BJ (cell line): ENCODE data around the gene OXCT1. TPM values are rescaled to one million over a fixed set of nuclear protein-coding genes. Genes with fewer than 3 reads are reported as not detected.

Experiments
- CTCF ChIA-PET: fragments of 350-600 bp; formaldehyde crosslinking; extraction: SDS; loops from one replicate; lab custom pipeline; 2021; ENCODE audit warnings: antibody characterized with exemption, inconsistent platforms; lab: Yijun Ruan, JAX
- POLR2A ChIA-PET: fragments of 300-600 bp; sonication (Branson Sonifier 250); formaldehyde crosslinking; extraction: SDS; loops from one replicate; lab custom pipeline; 2021; ENCODE audit warnings: antibody characterized with exemption; lab: Charles Lee
- DNase-seq: peaks from one replicate; pipeline ENCODE4 v3.0.0-alpha.2; 2011; ENCODE audit warnings: low read depth
- H3K27me3 ChIP-seq: 2 replicates; pipeline ENCODE4 v1.6.0; 2011; ENCODE audit warnings: low read length; ENCODE audit not compliant: control insufficient read depth, insufficient read depth
- H3K36me3 ChIP-seq: 2 replicates; pipeline ENCODE4 v1.5.1; 2011; ENCODE audit warnings: low read length; ENCODE audit not compliant: control insufficient read depth, insufficient read depth
- H3K4me3 ChIP-seq: 2 replicates; pipeline ENCODE4 v1.5.1; 2011; ENCODE audit warnings: low read depth, mild to moderate bottlenecking, control low read depth, low read length
- CTCF ChIP-seq: IDR thresholded peaks from 2 replicates; pipeline ENCODE4 v1.5.1; 2011; ENCODE audit warnings: low read depth, mild to moderate bottlenecking, control low read depth, inconsistent platforms, low read length, moderate library complexity; ENCODE audit not compliant: insufficient read depth
- polyA plus RNA-seq: library from polyadenylated mRNA; depleted of rRNA; stranded (reverse); fragments of >200 nt; gene quantifications from 2 replicates; pipeline ENCODE4 v1.2.3, GENCODE V29; 2011

OXCT1 gene
- polyA plus RNA-seq, 1 experiment, result 12.0 TPM

GRCh38 chr5:41903892-41904799 lies 33.9 kb upstream of the OXCT1 start, which contains the start of gene RIMOC1:
TSS of gene RIMOC1 (plus strand) at chr5:41904344. CDS start at chr5:41904368, 24 bp downstream.
- Histone ChIP-seq H3K4me3 (peak within 1 kb of the TSS; percentile 71), H3K36me3 (no peaks in the 10 kb centered on the region), H3K27me3 (no peaks in the 10 kb centered on the region)
- POLR2A ChIA-PET, result interaction anchor here (0.6 kb wide), 1 partner anchor 24 kb away, joined by 4 read pairs; no protein-coding TSS in a partner anchor
- no peak for TF ChIP-seq CTCF
- DNase-seq, result peak; percentile 99
- CTCF ChIA-PET, result interaction anchor here (0.9 to 2.9 kb wide), 5 partner anchors 18 to 153 kb away, joined by 3 to 7 read pairs (median 3); partner anchors contain the start of gene FBXO4

GRCh38 chr5:41903382-41903891 lies 33.2 kb upstream of the OXCT1 start:
- Histone ChIP-seq H3K27me3 (no peaks in the 10 kb centered on the region), H3K4me3 (peak overlapping the region; percentile 54), H3K36me3 (no peaks in the 10 kb centered on the region)
- ChIA-PET POLR2A (no interaction called here), CTCF (interaction anchor here (0.9 to 2.9 kb wide), 4 partner anchors 17 to 47 kb away, joined by 3 to 7 read pairs (median 3); partner anchors contain the start of gene FBXO4)
- no peak for TF ChIP-seq CTCF
- DNase-seq, result no peak

- ChIA-PET POLR2A (no interaction called here), CTCF (no interaction called here)
- TF ChIP-seq CTCF, result no peak
These were observed 26.0 kb upstream of the OXCT1 start for GRCh38 chr5:41896230-41896629.

GRCh38 chr5:41893074-41893851 lies 23.0 kb upstream of the OXCT1 start:
- Histone ChIP-seq H3K36me3 (no peaks in the 10 kb centered on the region), H3K27me3 (peaks cover 2% of the 10 kb centered on the region), H3K4me3 (no peak overlapping the region)
- POLR2A ChIA-PET, result no interaction called here
- TF ChIP-seq CTCF, result no peak
- CTCF ChIA-PET, result interaction anchor here (0.7 kb wide), 1 partner anchor 11 kb away, joined by 3 read pairs; no protein-coding TSS in a partner anchor
- no peak for DNase-seq

More at GRCh38 chr5:41896230-41896629, 26.0 kb upstream of the OXCT1 start:
- Histone ChIP-seq H3K27me3 (peaks cover 2% of the 10 kb centered on the region), H3K36me3 (no peaks in the 10 kb centered on the region), H3K4me3 (no peak overlapping the region)
- no peak for DNase-seq

GRCh38 chr5:41892031-41892430 lies 21.8 kb upstream of the OXCT1 start:
- DNase-seq, result no peak
- POLR2A ChIA-PET, result no interaction called here
- H3K4me3 ChIP-seq, result no peak overlapping the region
- no peak for TF ChIP-seq CTCF
- CTCF ChIA-PET, result interaction anchor here (1.1 kb wide), 1 partner anchor 9 kb away, joined by 3 read pairs; no protein-coding TSS in a partner anchor
- no peaks in the 10 kb centered on the region for H3K36me3 ChIP-seq
- peaks cover 2% of the 10 kb centered on the region; the same call in 1 of the 2 replicates for H3K27me3 ChIP-seq
